ENCODE measurements around the gene KLF1.
"Not testable (repeated sequence)": the region's sequence is repeated elsewhere in the genome, so short reads cannot be mapped to it uniquely, and the experiment has no call there.

Gene KLF1

DNA sequence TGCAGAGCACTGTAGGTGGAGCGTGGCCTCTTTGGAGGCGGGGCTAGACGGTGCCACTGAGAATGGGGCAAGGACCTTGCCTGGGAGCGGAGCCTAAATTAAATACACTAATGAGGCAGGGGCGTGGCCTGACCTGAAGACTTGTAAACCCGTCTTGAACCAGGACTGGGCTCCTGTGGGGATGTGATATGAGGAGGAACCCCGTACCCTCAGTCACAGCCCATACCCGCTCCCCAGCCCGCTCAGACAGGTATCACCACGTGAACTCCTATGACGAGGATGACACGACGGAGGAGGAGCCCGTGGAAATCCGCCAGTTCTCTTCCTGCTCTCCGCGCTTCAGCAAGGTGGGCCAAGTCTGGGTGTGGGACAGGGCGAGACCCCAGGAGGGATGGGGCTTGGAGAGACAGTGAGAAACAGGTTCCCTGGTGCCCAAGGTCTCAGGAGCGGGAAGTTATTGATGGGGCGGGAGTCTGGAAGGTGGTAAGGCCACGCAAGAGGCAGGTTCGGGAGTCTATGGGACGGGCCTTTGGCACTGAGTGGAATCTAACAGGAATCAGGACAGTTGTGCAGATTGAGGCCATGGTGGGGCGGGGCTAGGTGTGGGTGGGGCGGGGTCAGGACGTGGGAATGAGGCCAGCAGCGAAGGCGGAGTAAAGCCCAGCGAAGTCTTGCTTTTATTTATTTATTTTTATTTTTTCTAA is 20.4 kb downstream of the KLF1 start:
- no peak for DNase-seq

DNA sequence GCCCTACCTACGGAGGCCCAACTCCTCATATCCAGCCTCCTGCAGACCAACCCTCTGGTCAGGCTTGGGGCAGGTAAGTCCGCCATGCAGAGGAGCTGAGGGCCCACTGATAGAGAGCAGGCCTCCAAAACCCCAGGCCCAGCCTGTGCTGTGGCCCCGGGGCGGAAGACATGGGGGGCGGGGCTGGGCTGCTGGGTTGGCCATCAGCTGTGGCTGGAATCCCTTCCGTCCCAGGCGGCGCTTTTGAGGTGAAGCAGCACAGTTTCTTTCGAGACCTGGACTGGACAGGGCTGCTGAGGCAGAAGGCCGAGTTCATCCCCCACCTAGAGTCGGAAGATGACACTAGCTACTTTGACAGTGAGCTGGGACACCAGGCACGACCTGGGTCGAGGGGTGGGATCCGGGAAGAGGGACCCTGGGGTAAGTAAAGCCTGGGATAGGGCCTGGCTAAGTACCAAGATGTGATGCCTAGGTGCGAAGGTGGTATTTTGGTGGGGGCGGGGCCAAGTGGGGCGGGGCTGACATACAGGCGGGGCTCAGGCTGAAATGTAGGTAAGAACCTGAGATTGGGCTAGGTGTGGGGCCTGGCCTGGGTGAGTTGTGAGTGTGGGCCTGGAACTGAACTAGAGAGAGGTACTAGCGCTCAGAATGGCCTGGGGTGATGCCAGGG is 21.1 kb downstream of the KLF1 start:
- DNase-seq, result no peak

GRCh38 chr19:12864721-12865715 is 22.0 kb downstream of the KLF1 start:
- DNase-seq, result no peak

DNA sequence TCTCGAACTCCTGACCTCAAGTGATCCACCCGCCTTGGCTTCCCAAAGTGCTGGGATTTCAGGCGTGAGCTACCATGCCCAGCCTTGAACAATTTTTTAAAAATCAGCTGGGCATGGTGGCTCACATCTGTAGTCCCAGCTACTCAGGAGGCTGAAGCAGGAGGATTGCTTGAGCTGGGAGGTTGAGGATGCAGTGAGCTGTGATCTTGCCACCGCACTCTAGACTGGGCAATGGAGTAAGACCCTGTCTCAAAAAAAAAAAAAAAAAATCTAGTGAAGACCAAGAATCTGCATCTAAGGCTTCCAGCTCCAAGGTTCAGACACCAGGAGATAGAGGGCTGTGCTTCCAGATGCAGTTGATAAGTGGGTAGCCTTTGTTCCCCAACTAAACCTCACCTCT is 22.9 kb downstream of the KLF1 start:
- no peak for DNase-seq

DNA sequence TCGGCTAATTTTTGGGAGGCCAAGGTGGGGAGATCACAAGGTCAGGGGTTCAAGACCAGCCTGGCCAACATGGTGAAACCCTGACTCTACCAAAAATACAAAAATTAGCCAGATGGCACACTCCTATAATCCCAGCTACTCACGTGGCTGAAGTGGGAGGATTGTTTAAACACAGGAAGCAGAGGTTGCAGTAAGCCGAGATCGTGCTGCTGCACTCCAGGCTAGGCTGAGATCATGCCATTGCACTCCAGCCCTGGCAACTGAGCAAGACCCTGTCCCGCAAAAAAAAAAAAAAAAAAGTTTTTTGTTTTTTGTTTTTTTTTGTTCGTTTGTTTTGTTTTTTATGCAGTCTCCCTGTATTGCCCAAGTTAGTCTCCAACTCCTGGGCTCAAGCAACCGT is 27.5 kb downstream of the KLF1 start:
- DNase-seq, result no peak

GRCh38 chr19:12858041-12858928 is 28.7 kb downstream of the KLF1 start:
- DNase-seq, result no peak

GRCh38 chr19:12856653-12857052 is 30.3 kb downstream of the KLF1 start:
- DNase-seq, result no peak

DNA sequence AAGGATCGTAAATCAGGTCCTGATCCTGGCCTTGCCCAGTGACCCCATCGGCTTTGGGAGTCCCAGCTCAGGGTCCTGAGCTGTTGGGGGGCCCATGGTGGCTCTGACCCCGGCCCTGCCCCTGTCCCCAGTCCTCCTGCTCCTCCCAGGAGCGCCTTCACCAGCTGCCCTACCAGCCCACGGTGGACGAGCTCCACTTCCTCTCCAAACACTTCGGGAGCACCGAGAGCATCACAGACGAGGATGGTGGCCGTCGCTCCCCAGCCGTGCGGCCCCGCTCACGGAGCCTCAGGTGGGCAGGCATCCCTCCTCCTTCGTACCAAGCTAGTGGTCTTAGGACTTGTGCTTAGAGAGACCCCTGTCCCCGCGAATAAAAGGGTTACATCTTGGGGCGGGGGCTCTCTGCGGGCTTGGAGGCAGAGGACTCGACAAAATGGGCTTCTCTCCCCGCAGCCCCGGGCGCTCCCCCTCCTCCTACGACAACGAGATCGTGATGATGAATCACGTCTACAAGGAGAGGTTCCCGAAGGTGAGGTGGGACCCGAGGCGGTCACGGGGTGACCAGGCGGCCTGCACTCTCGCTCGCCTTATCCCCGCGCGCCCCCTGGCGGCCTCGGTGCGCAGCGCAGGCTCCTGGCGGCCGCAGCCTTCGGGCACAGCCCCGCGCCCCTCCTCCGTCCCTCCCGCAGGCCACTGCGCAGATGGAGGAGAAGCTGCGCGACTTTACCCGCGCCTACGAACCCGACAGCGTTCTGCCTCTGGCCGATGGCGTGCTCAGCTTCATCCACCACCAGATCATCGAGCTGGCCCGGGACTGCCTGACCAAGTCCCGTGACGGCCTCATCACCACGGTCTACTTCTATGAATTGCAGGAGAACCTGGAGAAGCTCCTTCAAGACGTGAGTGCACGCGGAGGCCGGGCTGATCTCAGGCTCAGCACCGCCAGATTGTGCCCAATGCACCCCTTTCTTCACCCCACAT is 39.6 kb downstream of the KLF1 start:
- DNase-seq, result peak; percentile 85

- not testable (repeated sequence) for DNase-seq
Measured at GRCh38 chr19:12846613-12847012, 40.4 kb downstream of the KLF1 start.

DNA sequence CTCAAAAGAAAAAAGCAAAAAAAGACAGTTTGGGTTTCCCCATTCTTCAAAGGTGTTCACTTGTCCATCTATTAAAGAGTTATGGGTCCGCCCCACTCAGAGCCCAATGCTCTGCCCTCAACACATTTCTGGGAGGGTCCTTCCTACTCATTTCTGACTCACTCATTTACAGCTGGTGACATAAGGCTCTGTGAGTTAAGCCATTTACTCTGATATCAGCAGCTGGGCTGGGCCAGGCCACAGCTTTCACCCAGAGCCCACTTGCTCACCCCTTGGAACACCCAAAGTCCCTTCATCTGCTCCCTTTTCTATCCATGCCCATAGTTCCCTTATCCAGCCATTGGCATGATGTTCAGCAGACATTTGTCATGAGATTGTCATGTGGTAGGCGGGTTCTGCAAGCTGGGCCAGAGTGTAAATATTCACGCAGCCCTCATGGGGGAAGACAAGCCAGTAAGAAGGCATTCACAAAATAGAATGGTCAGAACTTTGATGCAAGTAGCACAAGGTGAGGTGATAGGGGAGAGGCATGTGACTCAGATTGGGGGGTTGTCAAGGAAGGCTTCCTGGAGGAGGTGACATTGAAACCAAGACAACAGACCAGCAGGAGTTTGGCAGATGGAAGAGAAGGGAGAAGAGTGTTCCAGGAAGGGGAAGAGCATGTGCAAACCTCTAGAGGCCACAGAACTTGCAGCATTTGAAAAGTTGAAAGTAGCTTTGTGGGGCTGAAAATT is 42.8 kb downstream of the KLF1 start:
- DNase-seq, result no peak

GRCh38 chr19:12843328-12843727 is 43.7 kb downstream of the KLF1 start:
- no peak for DNase-seq

DNA sequence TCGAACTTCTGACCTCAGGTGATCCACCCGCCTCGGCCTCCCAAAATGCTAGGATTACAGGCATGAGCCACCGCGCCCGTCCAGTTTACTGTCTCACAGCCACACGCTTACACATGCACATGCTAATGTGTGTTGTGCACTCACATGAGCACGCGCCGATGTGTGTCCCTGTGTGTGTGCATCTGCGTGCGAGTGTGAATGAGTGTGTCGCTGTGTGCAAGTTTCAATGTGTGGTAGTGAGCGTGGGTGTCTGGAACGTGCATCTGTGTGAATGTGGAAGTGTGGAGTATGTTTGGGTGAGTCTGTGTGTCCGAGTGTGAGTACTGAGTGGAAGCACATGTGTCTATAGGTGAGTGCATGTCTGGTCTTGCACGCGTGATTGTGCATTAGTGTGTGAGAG is 44.5 kb downstream of the KLF1 start:
- no peak for DNase-seq

- DNase-seq, result no peak
Measured at GRCh38 chr19:12841094-12841493, 45.9 kb downstream of the KLF1 start.

GRCh38 chr19:12840091-12841079 is 46.6 kb downstream of the KLF1 start:
- no peak for DNase-seq

DNA sequence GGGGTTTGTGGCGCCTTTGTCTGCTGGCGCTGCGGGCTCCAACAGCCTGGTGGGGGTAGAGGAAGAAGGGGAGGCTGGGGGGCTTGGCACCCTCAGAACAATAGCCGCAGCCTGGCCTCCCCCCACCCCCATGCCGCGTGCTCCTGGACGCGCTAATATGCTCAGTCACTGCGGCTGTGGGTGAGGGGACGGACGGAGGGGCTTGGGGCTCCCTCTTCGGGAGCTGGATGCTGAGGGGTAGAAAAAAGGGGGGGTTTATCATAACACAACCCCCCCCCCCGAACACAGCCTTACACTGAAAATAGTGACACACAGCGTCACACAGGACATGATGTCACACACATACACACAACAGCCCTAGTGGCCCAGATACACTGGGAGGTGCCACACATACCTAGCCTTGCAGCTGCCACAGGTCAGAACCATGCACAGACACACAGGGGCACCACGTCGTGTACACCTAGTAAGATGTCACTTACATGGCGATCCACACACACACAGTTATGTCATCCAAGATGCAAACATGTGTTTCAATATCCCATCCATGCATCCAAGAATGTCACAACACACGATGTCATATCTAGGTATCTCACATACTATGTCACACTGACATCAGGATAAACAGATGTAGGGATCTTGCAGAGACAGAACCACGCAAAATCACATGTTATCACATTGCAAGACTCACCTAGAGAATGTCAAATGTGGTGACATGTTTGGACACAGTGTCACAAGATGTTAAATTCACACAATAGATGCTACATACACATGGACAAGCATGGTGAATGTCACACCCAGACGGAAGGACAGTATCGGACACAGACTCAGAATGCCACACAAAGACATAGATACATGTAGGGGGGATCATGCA is 47.9 kb downstream of the KLF1 start:
- no peak for DNase-seq

DNA sequence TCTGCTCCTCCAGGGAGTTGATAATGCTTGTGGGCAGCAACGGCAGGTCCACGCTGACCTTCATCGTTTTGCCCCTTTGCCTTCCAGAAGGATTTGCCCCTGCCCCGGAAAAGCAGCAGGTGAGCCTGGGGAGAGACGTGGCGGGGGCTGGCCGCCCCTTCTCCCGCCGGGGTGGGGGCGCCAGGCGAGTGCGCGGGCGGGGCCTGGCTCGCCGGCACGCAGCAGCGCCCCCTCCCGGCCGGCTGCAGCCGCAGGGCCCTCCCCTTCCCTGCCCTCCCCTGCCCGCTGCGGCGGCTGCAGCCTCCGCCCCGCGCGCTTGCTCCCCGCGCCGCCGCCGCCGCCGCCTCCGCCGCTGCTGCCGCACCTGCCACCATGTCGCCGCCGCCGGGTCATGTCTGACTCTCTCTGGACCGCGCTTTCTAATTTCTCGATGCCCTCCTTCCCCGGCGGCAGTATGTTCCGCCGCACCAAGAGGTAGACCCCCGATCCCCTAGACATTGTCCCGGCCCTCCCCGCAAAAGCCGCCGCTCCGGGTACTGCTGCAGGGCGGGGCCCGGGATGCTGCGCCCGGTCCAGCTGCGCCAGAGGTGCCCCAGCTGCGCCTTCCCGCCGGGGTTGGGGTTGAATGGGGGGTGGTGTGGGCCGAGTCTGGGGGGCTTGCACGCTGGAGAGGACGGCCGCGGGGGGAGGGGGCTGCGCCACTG is 48.7 kb downstream of the KLF1 start, which contains the start of gene MAST1:
Gene MAST1 (plus strand): TSS at position 334 of the 704 bp plus-strand sequence. CDS start 58 bp downstream, at position 392.
- DNase-seq, result no peak

DNA sequence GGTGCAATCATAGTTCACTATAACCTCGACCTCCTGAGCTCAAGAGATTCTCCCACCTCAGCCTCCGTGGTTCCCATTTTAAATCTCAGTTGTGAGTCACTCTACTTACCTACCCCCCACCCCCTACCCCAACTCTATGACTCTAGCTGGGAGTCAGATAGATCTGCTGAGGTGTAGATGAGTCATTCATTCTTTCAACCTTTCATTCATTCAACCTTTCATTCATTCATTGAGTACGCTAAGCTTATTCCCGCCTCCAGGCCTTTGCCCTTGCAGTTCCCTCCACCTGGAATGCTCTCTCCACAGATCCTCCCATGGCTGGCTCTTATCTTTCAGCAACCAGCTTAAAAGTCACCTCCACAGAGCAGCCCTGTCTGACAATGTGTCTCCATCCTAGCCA is 49.8 kb downstream of the KLF1 start:
- no peak for DNase-seq

All from activated gamma-delta T cell treated with Interleukin-2 at 50 U/mL for 16 hours (primary cell).